Cardiac muscle cell (in vitro differentiated cells and primary cell): ENCODE data around the gene GNAS. TPM values are rescaled to one million over a fixed set of nuclear protein-coding genes. Genes with fewer than 3 reads are reported as not detected.

ENCODE experiments used
- DNase-seq, 2 donors: peaks; one replicate each; pipeline versions ENCODE4 v3.0.0 to v3.0.0-alpha.2; 2010 to 2017; ENCODE audit warnings: low read depth in 1 of 2, low spot score in 1 of 2
- H3K27ac ChIP-seq: fragments of 200-600 bp; sonication (generic); 2 replicates; pipeline ENCODE4 v1.5.1; 2016
- H3K27me3 ChIP-seq: fragments of 200-600 bp; sonication (generic); 2 replicates; pipeline ENCODE4 v1.6.0; 2016; ENCODE audit warnings: control low read depth
- H3K36me3 ChIP-seq: fragments of 200-600 bp; sonication (generic); 2 replicates; pipeline ENCODE4 v1.5.1; 2016; ENCODE audit warnings: control low read depth
- H3K4me1 ChIP-seq: fragments of 200-600 bp; sonication (generic); 2 replicates; pipeline ENCODE4 v1.8.1; 2017; ENCODE audit warnings: low read depth, mild to moderate bottlenecking, mixed run types
- H3K4me3 ChIP-seq: fragments of 200-600 bp; sonication (generic); 2 replicates; pipeline ENCODE4 v1.5.1; 2016; ENCODE audit warnings: mild to moderate bottlenecking
- H3K9me3 ChIP-seq: fragments of 200-600 bp; sonication (generic); 2 replicates; pipeline ENCODE4 v1.5.1; 2017; ENCODE audit warnings: low read depth, mild to moderate bottlenecking, control low read depth
- polyA plus RNA-seq: library from polyadenylated mRNA; unstranded; fragments of >200 nt; fragmentation: Nextera tagmentation; extraction: Ambion mirVana; gene quantifications from 2 replicates; pipeline ENCODE4 v1.2.1, GENCODE V29; 2016
- total RNA-seq: library from RNA; depleted of rRNA; stranded (reverse); fragments of >200 nt; gene quantifications from 2 replicates; pipeline ENCODE4 v1.2.3, GENCODE V29; 2016
- TF ChIP-seq, protein P1 (sequence below): IDR thresholded peaks from 2 replicates; pipeline ENCODE4 v1.5.1; 2012; ENCODE audit warnings: low read depth, mild to moderate bottlenecking, low read length

Gene GNAS
- total and polyA plus RNA-seq, 2 experiments from 2014 or later: 1,319 to 2,744 TPM

DNA sequence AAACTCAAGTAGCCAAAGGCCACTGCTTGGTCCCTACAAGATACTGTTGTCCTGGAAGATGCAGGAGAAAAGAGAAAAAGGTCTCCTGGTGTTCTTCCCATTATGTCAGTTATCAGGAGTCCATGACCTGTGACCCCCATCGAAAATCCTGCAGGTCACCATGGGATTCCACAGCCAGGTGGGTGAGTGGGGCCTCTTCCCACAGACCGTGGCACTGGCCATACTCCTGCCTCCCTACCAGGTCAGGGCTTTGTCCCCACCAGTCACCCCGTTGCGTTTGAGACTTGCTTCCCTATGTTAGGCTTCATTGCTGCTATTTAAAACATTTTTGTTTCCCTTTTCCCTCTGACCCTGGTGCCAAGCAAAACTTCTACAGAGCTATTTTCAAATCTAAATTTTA is 60.6 kb downstream of the GNAS start:
- H3K4me3 ChIP-seq: no peak overlapping the region
- no peaks in the 10 kb centered on the region for H3K27me3 ChIP-seq

DNA sequence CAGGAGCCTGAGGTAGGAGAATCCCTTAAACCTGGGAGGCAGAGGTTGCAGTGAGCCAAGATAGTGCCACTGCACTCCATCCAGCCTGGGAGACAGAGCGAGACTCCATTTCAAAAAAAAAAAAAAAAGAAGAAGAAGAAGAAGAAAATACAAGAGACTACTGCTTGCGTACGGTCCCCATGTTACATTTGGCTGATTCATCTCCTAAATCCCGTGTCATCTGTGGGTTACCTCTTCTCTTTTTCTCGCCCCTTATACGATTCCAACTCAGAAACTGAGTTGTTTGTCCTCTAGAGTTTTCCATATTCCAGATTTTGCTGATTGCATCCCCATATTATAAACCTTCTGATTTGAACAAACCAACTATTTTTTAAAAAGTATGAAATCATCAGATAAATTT is 66.1 kb downstream of the GNAS start:
- TF ChIP-seq, protein P1, sequence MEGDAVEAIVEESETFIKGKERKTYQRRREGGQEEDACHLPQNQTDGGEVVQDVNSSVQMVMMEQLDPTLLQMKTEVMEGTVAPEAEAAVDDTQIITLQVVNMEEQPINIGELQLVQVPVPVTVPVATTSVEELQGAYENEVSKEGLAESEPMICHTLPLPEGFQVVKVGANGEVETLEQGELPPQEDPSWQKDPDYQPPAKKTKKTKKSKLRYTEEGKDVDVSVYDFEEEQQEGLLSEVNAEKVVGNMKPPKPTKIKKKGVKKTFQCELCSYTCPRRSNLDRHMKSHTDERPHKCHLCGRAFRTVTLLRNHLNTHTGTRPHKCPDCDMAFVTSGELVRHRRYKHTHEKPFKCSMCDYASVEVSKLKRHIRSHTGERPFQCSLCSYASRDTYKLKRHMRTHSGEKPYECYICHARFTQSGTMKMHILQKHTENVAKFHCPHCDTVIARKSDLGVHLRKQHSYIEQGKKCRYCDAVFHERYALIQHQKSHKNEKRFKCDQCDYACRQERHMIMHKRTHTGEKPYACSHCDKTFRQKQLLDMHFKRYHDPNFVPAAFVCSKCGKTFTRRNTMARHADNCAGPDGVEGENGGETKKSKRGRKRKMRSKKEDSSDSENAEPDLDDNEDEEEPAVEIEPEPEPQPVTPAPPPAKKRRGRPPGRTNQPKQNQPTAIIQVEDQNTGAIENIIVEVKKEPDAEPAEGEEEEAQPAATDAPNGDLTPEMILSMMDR: no peak
- Histone ChIP-seq H3K36me3 (no peaks in the 10 kb centered on the region), H3K4me3 (no peak overlapping the region), H3K27me3 (no peaks in the 10 kb centered on the region), H3K27ac (no peak overlapping the region), H3K4me1 (peaks cover 6% of the 10 kb centered on the region), H3K9me3 (no peaks in the 10 kb centered on the region)
- DNase-seq: no peak

More for the DNA sequence above, 60.6 kb downstream of the GNAS start:
- H3K9me3 ChIP-seq: no peaks in the 10 kb centered on the region
- H3K27ac ChIP-seq: peak overlapping the region; percentile 38
- no peak for DNase-seq
- TF ChIP-seq, protein P1: no peak
- H3K36me3 ChIP-seq: peaks cover 36% of the 10 kb centered on the region
- peaks cover 11% of the 10 kb centered on the region for H3K4me1 ChIP-seq

DNA sequence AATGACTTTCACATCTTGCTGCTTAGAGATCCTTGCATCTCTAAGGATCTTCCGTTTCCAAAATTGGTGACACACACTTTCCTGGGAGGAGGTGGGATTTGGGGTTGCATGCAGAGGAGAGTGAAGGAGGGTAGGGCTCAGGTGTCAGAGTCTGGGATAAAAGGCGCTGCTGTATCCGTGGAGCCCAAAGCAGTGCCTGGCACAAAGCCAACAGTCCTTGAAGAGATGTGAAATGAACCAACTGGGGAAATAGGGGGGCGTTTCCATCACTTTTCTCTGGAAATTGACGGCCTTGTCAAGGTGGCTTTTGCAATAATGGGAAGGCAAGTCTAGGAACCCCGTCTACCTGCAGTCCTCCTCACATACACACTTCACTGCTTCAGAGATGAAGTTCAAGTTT is 69.0 kb downstream of the GNAS start:
- TF ChIP-seq, protein P1: no peak
- Histone ChIP-seq H3K27me3 (no peaks in the 10 kb centered on the region), H3K4me3 (no peak overlapping the region), H3K4me1 (peaks cover 6% of the 10 kb centered on the region), H3K9me3 (no peaks in the 10 kb centered on the region), H3K36me3 (no peaks in the 10 kb centered on the region), H3K27ac (no peak overlapping the region)
- no peak for DNase-seq

DNA sequence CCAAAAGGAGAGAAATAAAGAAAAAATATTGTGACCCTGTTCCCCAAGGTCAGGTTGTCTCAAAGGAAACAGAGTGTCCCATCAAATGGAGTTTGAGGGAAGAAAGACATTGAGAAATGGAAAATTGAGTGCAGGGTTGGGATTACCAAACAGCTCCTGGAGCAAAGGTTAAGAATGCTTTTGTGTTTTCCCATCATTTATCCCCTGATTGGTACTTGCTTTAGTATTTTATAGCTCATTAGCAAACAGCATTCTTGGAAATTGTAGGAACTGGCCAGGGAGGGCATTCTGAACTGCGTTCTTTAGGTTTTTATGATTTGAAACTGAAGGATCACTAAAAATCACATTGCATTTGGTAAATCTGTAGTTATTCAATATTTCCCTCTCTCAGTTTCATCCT is 69.5 kb downstream of the GNAS start:
- H3K4me1 ChIP-seq: peaks cover 6% of the 10 kb centered on the region
- no peak for DNase-seq
- TF ChIP-seq, protein P1: no peak
- no peak overlapping the region for H3K4me3 ChIP-seq
- H3K36me3 ChIP-seq: no peaks in the 10 kb centered on the region
- H3K27ac ChIP-seq: no peak overlapping the region
- H3K27me3 ChIP-seq: no peaks in the 10 kb centered on the region
- H3K9me3 ChIP-seq: no peaks in the 10 kb centered on the region

DNA sequence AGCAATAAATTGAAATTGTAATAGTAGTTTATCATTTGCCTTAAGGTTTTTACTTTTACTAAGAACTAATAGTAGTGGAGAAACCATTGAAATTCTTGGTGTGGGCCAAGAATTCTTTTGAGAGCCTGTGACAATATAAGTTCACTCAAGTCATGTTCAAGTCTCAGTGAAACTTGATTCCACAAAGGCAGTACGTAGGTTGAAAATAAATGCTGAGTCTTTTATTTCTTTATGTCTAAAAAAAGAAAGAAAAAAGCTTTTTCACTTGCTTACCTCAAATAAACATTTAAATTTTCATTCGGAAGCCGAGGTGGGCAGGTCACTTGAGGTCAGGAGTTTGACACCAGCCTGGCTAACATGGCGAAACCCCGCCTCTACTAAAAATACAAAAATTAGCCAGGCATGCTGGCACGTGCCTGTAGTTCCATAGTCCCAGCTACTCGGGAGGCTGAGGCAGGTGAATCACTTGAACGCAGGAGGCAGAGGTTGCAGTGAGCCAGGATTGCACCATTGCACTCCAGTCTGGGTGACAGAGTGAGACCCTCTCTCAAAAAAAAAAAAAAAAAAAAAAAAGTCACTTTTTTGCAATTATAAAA is 70.7 kb downstream of the GNAS start:
- Histone ChIP-seq H3K9me3 (no peaks in the 10 kb centered on the region), H3K27me3 (no peaks in the 10 kb centered on the region), H3K36me3 (no peaks in the 10 kb centered on the region), H3K4me1 (peaks cover 6% of the 10 kb centered on the region), H3K27ac (no peak overlapping the region), H3K4me3 (no peak overlapping the region)
- TF ChIP-seq, protein P1: no peak
- no peak for DNase-seq
